ENCODE measurements around the gene LARGE1. TPM values are rescaled to one million over a fixed set of nuclear protein-coding genes. Genes with fewer than 3 reads are reported as not detected.

The LARGE1 gene
- total and polyA plus RNA-seq, 2 experiments from 2014 or later: 21.2 to 23.6 TPM

DNA sequence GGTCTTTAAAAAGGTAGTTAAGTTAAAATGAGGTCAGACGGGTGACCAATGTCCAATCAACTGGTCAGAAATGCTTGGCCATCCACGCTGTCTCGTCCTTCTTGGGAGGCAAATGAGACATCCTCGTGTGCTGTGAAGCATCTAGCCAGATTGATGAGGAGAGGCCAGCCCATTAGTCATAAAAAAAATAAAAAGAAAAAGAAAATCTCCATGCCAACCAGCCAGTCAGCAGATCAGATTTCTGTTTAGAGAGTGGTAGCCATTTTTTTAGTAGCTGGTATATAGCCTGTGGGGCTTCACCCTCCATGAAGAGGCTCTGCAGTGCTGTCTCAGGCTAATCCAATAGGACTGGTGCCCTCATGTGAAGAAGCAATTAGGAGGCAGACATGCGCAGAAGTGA, 519.0 kb downstream of the LARGE1 start:
- 83% methylated on average over 5 of the region's 5 CpGs for WGBS (ENCODE audit: low lambda C conversion rate, missing lambda C conversion rate)
- TF ChIP-seq EZH2phosphoT487 (IDR thresholded peaks at IDR 0.05; ENCODE audit: low read depth, severe bottlenecking, unreplicated experiment): no peak
- TF ChIP-seq, protein P1, sequence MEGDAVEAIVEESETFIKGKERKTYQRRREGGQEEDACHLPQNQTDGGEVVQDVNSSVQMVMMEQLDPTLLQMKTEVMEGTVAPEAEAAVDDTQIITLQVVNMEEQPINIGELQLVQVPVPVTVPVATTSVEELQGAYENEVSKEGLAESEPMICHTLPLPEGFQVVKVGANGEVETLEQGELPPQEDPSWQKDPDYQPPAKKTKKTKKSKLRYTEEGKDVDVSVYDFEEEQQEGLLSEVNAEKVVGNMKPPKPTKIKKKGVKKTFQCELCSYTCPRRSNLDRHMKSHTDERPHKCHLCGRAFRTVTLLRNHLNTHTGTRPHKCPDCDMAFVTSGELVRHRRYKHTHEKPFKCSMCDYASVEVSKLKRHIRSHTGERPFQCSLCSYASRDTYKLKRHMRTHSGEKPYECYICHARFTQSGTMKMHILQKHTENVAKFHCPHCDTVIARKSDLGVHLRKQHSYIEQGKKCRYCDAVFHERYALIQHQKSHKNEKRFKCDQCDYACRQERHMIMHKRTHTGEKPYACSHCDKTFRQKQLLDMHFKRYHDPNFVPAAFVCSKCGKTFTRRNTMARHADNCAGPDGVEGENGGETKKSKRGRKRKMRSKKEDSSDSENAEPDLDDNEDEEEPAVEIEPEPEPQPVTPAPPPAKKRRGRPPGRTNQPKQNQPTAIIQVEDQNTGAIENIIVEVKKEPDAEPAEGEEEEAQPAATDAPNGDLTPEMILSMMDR (IDR thresholded peaks at IDR 0.05; ENCODE audit: poor library complexity): no peak
- TF ChIP-seq EZH2 (IDR thresholded peaks at IDR 0.05; ENCODE audit: borderline replicate concordance): no peak
- H3K36me3 ChIP-seq (replicated peaks; ENCODE audit: insufficient read depth, low read depth): no peaks in the 10 kb centered on the region
- H4K20me1 ChIP-seq (ENCODE audit: insufficient read depth, poor library complexity, severe bottlenecking): no peaks in the 10 kb centered on the region
- no peak overlapping the region for H3K27ac ChIP-seq
- H3K4me1 ChIP-seq (ENCODE audit: insufficient read depth): no peaks in the 10 kb centered on the region
- no peaks in the 10 kb centered on the region for H3K9me2 ChIP-seq (replicated peaks; ENCODE audit: insufficient read depth)
- H3K4me3 ChIP-seq: no peak overlapping the region
- DNase-seq (ENCODE audit: low spot score): no peak
- no peaks in the 10 kb centered on the region for H3K27me3 ChIP-seq
- H3K4me2 ChIP-seq: no peak overlapping the region
- H3K9me3 ChIP-seq (ENCODE audit: low read depth): no peaks in the 10 kb centered on the region
- no peaks in the 10 kb centered on the region for H3K79me2 ChIP-seq
- H2AFZ ChIP-seq: no peak overlapping the region

DNA sequence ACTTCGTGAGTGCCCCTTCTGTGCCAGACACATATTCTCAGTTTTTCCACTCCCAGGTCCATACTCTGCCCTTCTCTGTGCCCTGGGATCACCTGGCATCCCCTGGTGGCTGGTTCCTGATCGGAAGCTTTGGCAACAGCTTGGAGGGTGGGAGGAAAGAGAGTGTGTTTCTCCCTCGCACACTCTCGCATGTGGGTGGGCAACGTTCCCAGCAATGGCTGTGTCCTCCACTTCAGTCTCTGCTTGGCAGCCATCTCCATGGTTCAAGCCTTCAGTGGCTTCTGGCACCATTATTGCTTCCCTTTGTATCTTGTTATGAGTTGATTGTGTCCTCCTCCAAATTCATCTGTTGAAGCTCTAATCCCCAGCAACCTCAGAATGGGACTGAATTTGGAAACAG, 519.4 kb downstream of the LARGE1 start:
- 94% methylated on average over 5 of the region's 5 CpGs for WGBS (ENCODE audit: low lambda C conversion rate, missing lambda C conversion rate)
- no peaks in the 10 kb centered on the region for H3K27me3 ChIP-seq
- DNase-seq (ENCODE audit: low spot score): no peak
- no peaks in the 10 kb centered on the region for H3K36me3 ChIP-seq (replicated peaks; ENCODE audit: insufficient read depth, low read depth)
- H3K4me1 ChIP-seq (ENCODE audit: insufficient read depth): no peaks in the 10 kb centered on the region
- no peaks in the 10 kb centered on the region for H4K20me1 ChIP-seq (ENCODE audit: insufficient read depth, poor library complexity, severe bottlenecking)
- no peak overlapping the region for H3K4me2 ChIP-seq
- no peak overlapping the region for H3K27ac ChIP-seq
- no peak overlapping the region for H3K4me3 ChIP-seq
- no peak overlapping the region for H2AFZ ChIP-seq
- H3K79me2 ChIP-seq: no peaks in the 10 kb centered on the region
- TF ChIP-seq, protein P1 (IDR thresholded peaks at IDR 0.05; ENCODE audit: poor library complexity): no peak
- TF ChIP-seq EZH2phosphoT487 (IDR thresholded peaks at IDR 0.05; ENCODE audit: low read depth, severe bottlenecking, unreplicated experiment): no peak
- no peak for TF ChIP-seq EZH2 (IDR thresholded peaks at IDR 0.05; ENCODE audit: borderline replicate concordance)
- no peaks in the 10 kb centered on the region for H3K9me2 ChIP-seq (replicated peaks; ENCODE audit: insufficient read depth)
- H3K9me3 ChIP-seq (ENCODE audit: low read depth): no peaks in the 10 kb centered on the region

DNA sequence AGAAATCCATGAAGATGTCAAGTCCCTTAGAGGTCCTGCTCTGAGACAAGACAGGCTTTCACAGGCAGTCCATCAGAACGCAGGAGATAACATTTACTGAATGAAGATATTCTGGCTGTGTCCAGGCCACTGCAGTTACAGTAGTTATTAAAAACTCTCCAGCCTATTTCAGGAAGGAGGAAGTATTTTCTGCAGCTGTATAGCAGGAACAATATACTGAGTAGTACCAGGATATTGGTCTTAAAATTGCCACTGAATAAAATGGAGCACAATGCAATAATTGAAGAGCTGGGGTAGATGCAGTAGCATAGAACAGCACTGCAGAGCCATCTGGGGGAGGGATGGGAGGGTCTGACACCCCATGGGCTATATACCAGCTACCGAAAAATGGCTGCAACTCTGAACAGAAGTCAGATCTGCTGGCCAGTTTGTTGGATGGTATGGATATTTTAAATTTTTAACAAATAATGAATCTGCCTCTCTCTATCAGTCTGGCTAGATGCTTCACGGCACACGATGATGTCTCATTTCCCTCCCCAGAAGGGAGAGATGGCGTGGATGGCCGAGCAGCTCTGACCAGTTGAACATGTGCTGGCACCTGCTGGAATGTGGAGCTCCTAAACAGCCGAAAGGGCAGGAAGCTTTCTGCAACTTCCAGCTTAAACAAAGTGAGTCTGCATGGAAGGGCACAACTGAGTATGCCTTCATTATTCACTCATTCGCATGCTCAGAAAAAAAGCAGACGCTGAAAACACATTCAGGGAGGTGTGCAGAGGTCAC, 520.0 kb downstream of the LARGE1 start:
- no peak overlapping the region for H3K4me3 ChIP-seq
- H3K36me3 ChIP-seq (replicated peaks; ENCODE audit: insufficient read depth, low read depth): no peaks in the 10 kb centered on the region
- no peaks in the 10 kb centered on the region for H4K20me1 ChIP-seq (ENCODE audit: insufficient read depth, poor library complexity, severe bottlenecking)
- H3K4me2 ChIP-seq: no peak overlapping the region
- no peaks in the 10 kb centered on the region for H3K9me3 ChIP-seq (ENCODE audit: low read depth)
- no peak overlapping the region for H2AFZ ChIP-seq
- no peak for DNase-seq (ENCODE audit: low spot score)
- TF ChIP-seq EZH2 (IDR thresholded peaks at IDR 0.05; ENCODE audit: borderline replicate concordance) (no peak), EZH2phosphoT487 (IDR thresholded peaks at IDR 0.05; ENCODE audit: low read depth, severe bottlenecking, unreplicated experiment) (no peak)
- TF ChIP-seq, protein P1 (IDR thresholded peaks at IDR 0.05; ENCODE audit: poor library complexity): no peak
- no peaks in the 10 kb centered on the region for H3K9me2 ChIP-seq (replicated peaks; ENCODE audit: insufficient read depth)
- no peak overlapping the region for H3K27ac ChIP-seq
- H3K27me3 ChIP-seq: no peaks in the 10 kb centered on the region
- no peaks in the 10 kb centered on the region for H3K4me1 ChIP-seq (ENCODE audit: insufficient read depth)
- WGBS (ENCODE audit: low lambda C conversion rate, missing lambda C conversion rate): 82% methylated on average over 9 of the region's 9 CpGs
- H3K79me2 ChIP-seq: no peaks in the 10 kb centered on the region

Measured in hepatocyte (in vitro differentiated cells).